ENCODE data around the gene LRRC8A. TPM values are rescaled to one million over a fixed set of nuclear protein-coding genes. Genes with fewer than 3 reads are reported as not detected.

Gene LRRC8A
- total and polyA plus RNA-seq, 11 donors: 15.8 to 76.4 (median 28.8) TPM

- WGBS, 4 donors: 49 to 64% (median 56%) methylated on average over 13 of the region's 13 CpGs
- Histone ChIP-seq H3K4me3 (peak overlapping the region in 3 of 12 donors; percentile 4 to 14 (median 5)), H3K27me3 (no peaks in the 10 kb centered on the region), H3K36me3 (peaks cover 0 to 51% (median 29%) of the 10 kb centered on the region in 9 donors), H3K9me3 (no peaks in the 10 kb centered on the region), H3K4me1 (peaks cover 8 to 66% (median 54%) of the 10 kb centered on the region in 12 donors), H3K27ac (peak overlapping the region in 10 of 12 donors; percentile 20 to 97 (median 50))
- intact Hi-C loops (cut with DNase I): no loop called here
- TF ChIP-seq POLR2A (IDR thresholded peaks at IDR 0.05) (no peak), CTCF (IDR thresholded peaks at IDR 0.05) (no peak)
- DNase-seq (no peak), ATAC-seq (no peak)
These were observed 4.4 kb downstream of the LRRC8A start for GRCh38 chr9:128886211-128886891.

GRCh38 chr9:128887049-128887448 lies 5.1 kb downstream of the LRRC8A start:
- H3K9me3 ChIP-seq: no peaks in the 10 kb centered on the region
- peaks cover 0 to 54% (median 29%) of the 10 kb centered on the region in 9 donors for H3K36me3 ChIP-seq
- DNase-seq (no peak), ATAC-seq (no peak)
- H3K27ac ChIP-seq: peak overlapping the region in 4 of 12 donors; percentile 2 to 58 (median 49)
- no peak overlapping the region for H3K4me3 ChIP-seq
- intact Hi-C loops (cut with DNase I): no loop called here
- 96 to 98% (median 97%) methylated on average over 3 of the region's 3 CpGs for WGBS, 4 donors
- H3K4me1 ChIP-seq: peaks cover 8 to 73% (median 59%) of the 10 kb centered on the region in 12 donors
- no peak for TF ChIP-seq POLR2A (IDR thresholded peaks at IDR 0.05)
- TF ChIP-seq CTCF (IDR thresholded peaks at IDR 0.05): no peak
- no peaks in the 10 kb centered on the region for H3K27me3 ChIP-seq

- peak in 1 of 4 donors; percentile 1 for ATAC-seq
- TF ChIP-seq CTCF (IDR thresholded peaks at IDR 0.05) (no peak), POLR2A (IDR thresholded peaks at IDR 0.05) (no peak)
- H3K4me1 ChIP-seq: peaks cover 12 to 80% (median 67%) of the 10 kb centered on the region in 12 donors
- H3K4me3 ChIP-seq: no peak overlapping the region
- intact Hi-C loops (cut with DNase I): no loop called here
- no peaks in the 10 kb centered on the region for H3K9me3 ChIP-seq
- H3K27ac ChIP-seq: peak overlapping the region in 11 of 12 donors; percentile 1 to 58 (median 46)
- no peaks in the 10 kb centered on the region for H3K27me3 ChIP-seq
- 39 to 63% (median 44%) methylated on average over 8 to 9 of the region's 9 CpGs for WGBS, 4 donors
- H3K36me3 ChIP-seq: peaks cover 0 to 56% (median 29%) of the 10 kb centered on the region in 9 donors
- no peak for DNase-seq
These were observed 6.0 kb downstream of the LRRC8A start for GRCh38 chr9:128887914-128888350.

DNA sequence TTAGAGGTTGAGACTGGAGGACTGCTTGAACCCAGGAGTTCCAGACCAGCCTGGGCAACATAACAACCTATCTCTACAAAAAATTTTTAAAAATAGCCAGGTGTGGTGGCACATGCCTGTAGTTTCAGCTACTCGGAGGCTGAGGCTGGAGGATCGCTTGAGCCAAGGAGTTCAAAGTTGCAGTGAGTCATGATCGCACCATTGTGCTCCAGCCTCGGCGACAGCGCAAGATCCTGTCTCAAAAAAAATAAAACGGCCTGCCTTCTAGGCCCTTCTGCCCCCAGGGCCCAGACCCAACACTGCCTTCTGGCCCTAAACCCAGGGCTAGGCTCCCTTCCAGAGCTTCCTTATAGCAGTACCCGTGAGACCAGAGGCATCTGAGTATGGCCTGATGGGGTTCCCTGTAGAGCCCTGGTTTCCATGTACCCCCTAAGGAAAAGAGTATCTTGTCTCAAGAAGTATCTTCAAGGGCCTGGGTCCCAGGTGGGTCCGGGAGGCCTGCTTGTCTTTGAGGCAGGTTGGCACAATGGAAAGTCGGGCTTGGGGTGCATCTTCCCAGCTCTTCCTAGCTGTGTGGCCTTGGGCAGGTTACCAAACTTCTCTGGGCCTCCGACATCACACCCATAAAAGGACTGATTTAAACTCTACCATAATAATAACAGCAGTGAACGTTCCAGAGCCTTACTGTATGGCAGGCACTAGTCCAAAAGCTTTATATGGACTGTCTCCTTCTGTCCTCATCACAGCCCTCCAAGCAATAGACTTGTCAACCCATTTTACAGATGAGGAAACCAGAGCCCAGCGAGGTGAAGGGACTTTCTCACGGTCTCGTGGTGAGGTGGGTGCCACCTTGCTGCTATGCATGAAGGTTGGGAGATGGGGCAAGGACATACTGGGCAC lies 9.6 kb downstream of the LRRC8A start:
- peak overlapping the region in 3 of 12 donors; percentile 19 to 30 (median 19) for H3K4me3 ChIP-seq
- no peak for DNase-seq
- intact Hi-C loops (cut with DNase I): no loop called here
- H3K27ac ChIP-seq: peak overlapping the region; percentile 70 to 92 (median 84)
- peaks cover 6 to 57% (median 38%) of the 10 kb centered on the region in 12 donors for H3K4me1 ChIP-seq
- no peaks in the 10 kb centered on the region for H3K27me3 ChIP-seq
- 72 to 80% (median 75%) methylated on average over 12 to 15 of the region's 15 CpGs for WGBS, 4 donors
- H3K36me3 ChIP-seq: peaks cover 0 to 73% (median 54%) of the 10 kb centered on the region in 9 donors
- no peak for ATAC-seq
- H3K9me3 ChIP-seq: no peaks in the 10 kb centered on the region
- TF ChIP-seq POLR2A (IDR thresholded peaks at IDR 0.05) (no peak), CTCF (IDR thresholded peaks at IDR 0.05) (no peak)

Measured in heart left ventricle (tissue), 16 donors.